GM12874 (cell line): ENCODE results near the gene GPR135.

Experiments used
- TF ChIP-seq, protein P1 (sequence below): IDR thresholded peaks from 2 replicates; pipeline ENCODE4 v1.5.1; 2011; ENCODE audit warnings: low read depth, mild to moderate bottlenecking, control low read depth, low read length, moderate library complexity; ENCODE audit not compliant: insufficient read depth

Gene GPR135

DNA sequence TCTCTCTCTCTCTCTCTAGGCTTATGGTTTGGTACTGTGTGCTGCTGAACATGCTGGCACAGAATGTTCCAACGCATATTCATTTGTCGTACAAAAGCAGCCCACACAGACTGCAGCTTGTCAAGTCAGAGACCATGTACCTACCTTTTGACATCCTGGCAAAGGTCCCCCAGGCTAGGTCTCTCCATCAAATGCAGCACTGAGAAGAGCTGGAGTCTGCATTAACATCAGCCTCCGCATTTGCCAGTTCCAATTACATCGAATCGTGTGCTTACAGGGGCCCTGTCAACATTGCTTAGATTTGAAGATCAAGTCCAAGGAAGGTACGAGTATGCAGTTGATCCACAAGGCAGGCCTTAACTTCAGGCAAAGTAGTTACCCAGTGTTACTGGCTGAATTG lies 47.9 kb downstream of the GPR135 start:
- TF ChIP-seq, protein P1, sequence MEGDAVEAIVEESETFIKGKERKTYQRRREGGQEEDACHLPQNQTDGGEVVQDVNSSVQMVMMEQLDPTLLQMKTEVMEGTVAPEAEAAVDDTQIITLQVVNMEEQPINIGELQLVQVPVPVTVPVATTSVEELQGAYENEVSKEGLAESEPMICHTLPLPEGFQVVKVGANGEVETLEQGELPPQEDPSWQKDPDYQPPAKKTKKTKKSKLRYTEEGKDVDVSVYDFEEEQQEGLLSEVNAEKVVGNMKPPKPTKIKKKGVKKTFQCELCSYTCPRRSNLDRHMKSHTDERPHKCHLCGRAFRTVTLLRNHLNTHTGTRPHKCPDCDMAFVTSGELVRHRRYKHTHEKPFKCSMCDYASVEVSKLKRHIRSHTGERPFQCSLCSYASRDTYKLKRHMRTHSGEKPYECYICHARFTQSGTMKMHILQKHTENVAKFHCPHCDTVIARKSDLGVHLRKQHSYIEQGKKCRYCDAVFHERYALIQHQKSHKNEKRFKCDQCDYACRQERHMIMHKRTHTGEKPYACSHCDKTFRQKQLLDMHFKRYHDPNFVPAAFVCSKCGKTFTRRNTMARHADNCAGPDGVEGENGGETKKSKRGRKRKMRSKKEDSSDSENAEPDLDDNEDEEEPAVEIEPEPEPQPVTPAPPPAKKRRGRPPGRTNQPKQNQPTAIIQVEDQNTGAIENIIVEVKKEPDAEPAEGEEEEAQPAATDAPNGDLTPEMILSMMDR, result no peak

DNA sequence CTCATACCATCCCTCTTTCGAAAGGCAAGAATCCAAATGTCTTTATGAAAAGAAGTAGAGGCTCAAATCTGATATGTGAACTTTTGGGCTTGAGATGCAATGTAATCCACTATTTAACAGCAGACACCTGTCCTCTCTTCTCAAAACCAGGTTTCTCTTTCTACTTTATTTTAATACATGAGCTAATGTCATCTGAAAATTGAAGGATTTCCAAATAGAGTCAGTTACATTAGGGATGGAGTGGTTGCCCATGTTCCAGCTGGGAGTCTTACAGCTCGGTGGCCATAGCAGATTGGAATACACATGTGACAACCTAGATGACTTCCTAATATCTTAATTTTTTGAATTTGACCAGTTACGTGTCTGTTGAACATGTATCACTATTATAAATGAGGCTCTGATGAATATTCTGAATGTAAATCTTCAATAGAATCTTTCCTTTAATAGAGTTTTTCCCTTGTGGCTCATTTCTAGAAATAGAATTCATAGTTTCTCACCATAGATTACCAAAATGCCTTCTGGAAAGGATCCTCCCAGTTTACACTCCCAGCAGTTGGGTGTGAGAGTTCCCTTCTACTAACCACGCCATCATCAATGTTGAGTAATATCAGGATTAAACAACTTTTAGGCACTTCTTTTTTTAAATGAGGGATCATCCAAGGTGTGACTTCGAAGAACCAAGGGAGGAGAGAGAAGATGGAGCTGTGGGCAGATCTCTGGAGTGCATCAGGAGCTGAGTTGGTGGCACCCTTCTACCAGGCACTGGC lies 49.2 kb downstream of the GPR135 start:
- TF ChIP-seq, protein P1, result no peak
